Kidney epithelial cell (primary cell): Measurements from ENCODE around the gene C18orf54. TPM values are rescaled to one million over a fixed set of nuclear protein-coding genes. Genes with fewer than 3 reads are reported as not detected.

Experiments
- DNase-seq: peaks from one replicate; pipeline ENCODE4 v3.0.0-alpha.2; 2010; ENCODE audit warnings: low read depth
- H3K27me3 ChIP-seq: 2 replicates; pipeline ENCODE4 v1.6.0; 2011; ENCODE audit warnings: low read length; ENCODE audit not compliant: control insufficient read depth, insufficient read depth
- H3K36me3 ChIP-seq: 2 replicates; pipeline ENCODE4 v1.5.1; 2011; ENCODE audit warnings: low read length; ENCODE audit not compliant: control insufficient read depth, insufficient read depth
- H3K4me3 ChIP-seq: 2 replicates; pipeline ENCODE4 v1.5.1; 2011; ENCODE audit warnings: low read depth, mild to moderate bottlenecking, control low read depth, low read length
- CTCF ChIP-seq: IDR thresholded peaks from 2 replicates; pipeline ENCODE4 v1.5.1; 2011; ENCODE audit warnings: mild to moderate bottlenecking, moderate library complexity, low read length, control low read depth, inconsistent platforms; ENCODE audit not compliant: insufficient read depth, poor library complexity, severe bottlenecking
- total RNA-seq: library from RNA; depleted of rRNA; stranded (reverse); fragments of >200 nt; gene quantifications from 2 replicates; pipeline ENCODE4 v1.2.3, GENCODE V29; 2015

Gene C18orf54
- total RNA-seq, 1 donor from 2014 or later: 3.4 TPM

DNA sequence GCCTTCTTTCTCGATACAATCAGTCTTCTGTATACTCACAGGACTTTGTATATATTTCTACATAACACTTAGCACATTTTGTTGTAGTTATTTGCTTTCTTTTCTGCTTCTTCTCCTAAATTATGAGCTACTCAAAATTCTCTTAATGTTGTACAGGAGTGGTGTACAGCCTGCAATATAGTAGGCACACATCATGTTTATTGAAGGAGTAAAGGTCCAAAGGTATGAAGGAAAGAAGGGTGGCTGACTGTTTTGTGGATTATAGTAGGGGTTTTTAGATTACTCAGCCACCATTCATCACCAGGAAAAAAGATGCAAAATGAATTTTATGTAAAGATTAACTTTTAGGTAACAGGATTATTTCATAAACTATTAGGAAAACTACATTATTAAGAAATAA lies 54.1 kb downstream of the C18orf54 start:
- no peak overlapping the region for H3K4me3 ChIP-seq
- DNase-seq: no peak
- TF ChIP-seq CTCF: no peak
- no peaks in the 10 kb centered on the region for H3K27me3 ChIP-seq
- no peaks in the 10 kb centered on the region for H3K36me3 ChIP-seq

DNA sequence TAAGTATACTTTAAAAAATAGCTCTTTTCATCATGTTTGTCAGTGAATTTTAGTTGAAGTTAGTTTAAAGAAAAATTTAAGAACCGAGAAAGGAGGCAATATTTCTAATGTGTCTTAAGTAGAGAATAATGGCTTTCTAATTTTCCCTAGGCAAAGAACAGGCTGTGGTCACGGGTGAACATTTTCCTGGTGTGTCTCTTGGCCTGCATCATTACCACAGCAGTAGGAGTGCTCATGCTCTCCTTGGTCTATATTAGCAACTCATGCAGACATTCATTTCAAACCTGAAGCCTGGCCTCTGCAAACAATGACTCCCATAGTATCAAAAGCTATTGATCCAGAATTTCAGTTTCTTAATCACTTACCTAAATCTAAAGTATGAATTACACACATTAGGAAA lies 57.4 kb downstream of the C18orf54 start:
- H3K36me3 ChIP-seq: no peaks in the 10 kb centered on the region
- no peak for TF ChIP-seq CTCF
- H3K4me3 ChIP-seq: no peak overlapping the region
- no peak for DNase-seq
- no peaks in the 10 kb centered on the region for H3K27me3 ChIP-seq

DNA sequence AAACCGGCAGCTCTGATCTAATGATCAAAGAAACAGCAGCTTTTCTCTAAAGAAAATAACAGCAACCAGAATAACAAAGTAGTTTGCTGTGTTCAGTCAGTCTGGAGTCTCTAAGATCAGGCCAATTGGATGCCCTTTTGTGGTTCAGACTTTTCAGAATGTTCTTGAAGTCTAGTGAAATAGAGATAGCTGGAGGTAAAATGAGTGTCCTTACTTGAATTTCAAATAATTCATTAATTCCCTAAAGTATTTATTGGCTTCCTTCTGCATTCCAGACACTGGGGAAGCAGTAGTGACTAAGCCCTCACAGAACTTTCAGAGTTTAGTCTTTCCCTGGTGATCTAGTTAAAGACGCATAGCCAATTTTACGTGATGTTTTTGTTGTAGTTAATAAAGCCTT lies 58.7 kb downstream of the C18orf54 start:
- Histone ChIP-seq H3K4me3 (no peak overlapping the region), H3K27me3 (no peaks in the 10 kb centered on the region), H3K36me3 (no peaks in the 10 kb centered on the region)
- no peak for TF ChIP-seq CTCF
- no peak for DNase-seq

DNA sequence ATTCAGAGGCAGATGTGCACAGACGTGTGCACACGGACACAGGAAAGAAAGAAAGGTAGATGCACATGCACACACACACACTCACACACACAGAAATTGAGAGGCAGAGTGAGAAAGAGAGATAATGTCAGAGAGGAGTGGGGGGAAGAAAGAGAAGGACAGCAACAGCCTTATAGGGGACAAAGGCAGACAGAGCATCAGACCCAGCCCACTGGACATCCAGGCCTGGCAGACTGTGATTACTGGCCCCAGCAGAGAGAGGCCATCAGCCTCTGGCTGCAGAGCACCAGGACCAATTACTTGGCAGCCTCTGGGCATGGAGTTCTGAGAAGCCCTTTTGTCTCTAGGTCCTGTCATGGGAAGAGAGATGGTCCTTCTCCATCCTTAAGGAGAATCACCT lies 66.1 kb downstream of the C18orf54 start:
- Histone ChIP-seq H3K27me3 (no peaks in the 10 kb centered on the region), H3K36me3 (no peaks in the 10 kb centered on the region), H3K4me3 (no peak overlapping the region)
- TF ChIP-seq CTCF: no peak
- DNase-seq: no peak

DNA sequence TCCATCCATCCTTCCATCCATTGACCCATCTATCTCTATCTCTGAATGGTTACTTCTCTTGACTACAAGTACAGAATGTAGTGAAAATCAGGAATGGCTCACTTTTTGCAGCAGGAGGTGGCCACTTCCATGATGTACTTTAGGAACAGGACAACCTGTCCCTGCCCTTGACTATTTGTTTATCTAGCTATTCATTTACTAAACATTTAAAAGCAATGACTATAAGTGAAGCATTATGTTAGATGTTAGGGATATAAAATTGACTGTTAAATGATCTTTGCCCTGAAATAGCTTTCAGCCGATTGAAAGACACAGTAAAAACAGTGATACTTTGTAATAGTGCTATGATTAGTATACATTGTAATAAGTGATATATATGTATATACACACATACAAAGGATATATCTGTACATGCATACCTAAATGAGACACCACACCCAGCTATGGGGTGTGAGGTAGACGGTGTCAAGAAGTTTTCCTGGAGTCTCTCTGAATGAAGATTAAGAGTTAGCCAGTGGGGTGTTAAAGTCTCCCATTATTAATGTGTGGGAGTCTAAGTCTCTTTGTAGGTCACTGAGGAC lies 68.5 kb downstream of the C18orf54 start:
- no peak for TF ChIP-seq CTCF
- H3K36me3 ChIP-seq: no peaks in the 10 kb centered on the region
- no peak for DNase-seq

More for the DNA sequence above, 68.5 kb downstream of the C18orf54 start:
- Histone ChIP-seq H3K27me3 (no peaks in the 10 kb centered on the region), H3K4me3 (no peak overlapping the region)

Other genes with a start within 250 kb of the C18orf54 start
- 20.1 and 26.7 TPM in 2 replicates for gene MBD2, start 133.2 kb upstream of the C18orf54 start, total RNA-seq
- 20.8 and 23.8 TPM in 2 replicates for gene POLI, start 88.4 kb upstream of the C18orf54 start, total RNA-seq
- not detected in 2 replicates for gene STARD6, start within 50 bp of the C18orf54 start, total RNA-seq
- not detected in 2 replicates for gene DYNAP, start 233.3 kb downstream of the C18orf54 start, total RNA-seq